CD14-positive monocyte (primary cell): ENCODE measurements around the gene NCF2. TPM values are rescaled to one million over a fixed set of nuclear protein-coding genes. Genes with fewer than 3 reads are reported as not detected.
A peak's percentile ranks its signal among the peaks of the same experiment; 100 is the strongest.

Experiments
- DNase-seq, 3 donors: peaks; one replicate each; pipeline ENCODE4 v3.0.0-alpha.2; 2011 to 2022
- H2AFZ ChIP-seq: 2 replicates; pipeline ENCODE4 v1.6.0; 2012; ENCODE audit warnings: mild to moderate bottlenecking, low read depth, low read length, inconsistent platforms; ENCODE audit not compliant: insufficient read depth, poor library complexity, severe bottlenecking
- H3K27ac ChIP-seq, 2 donors: 1 replicate in 1 of 2; 2 replicates in 1 of 2; pipeline ENCODE4 v1.5.1; 2012 to 2013; ENCODE audit warnings: low read length in 2 of 2, control low read depth in 1 of 2, inconsistent platforms in 1 of 2, low read depth in 1 of 2, mild to moderate bottlenecking in 1 of 2
- H3K27me3 ChIP-seq, 2 donors: one replicate each; pipeline versions ENCODE4 v1.6.0 to v1.6.1; 2011 to 2013; ENCODE audit warnings: low read length in 2 of 2; ENCODE audit not compliant: control insufficient read depth in 2 of 2, insufficient read depth in 2 of 2
- H3K36me3 ChIP-seq, 2 donors: replicated peaks in 1 of 2; 1 replicate in 1 of 2; 2 replicates in 1 of 2; pipeline versions ENCODE4 v1.5.1 to v1.6.1; 2012 to 2013; ENCODE audit warnings: low read length in 2 of 2, control low read depth in 1 of 2, inconsistent platforms in 1 of 2, mild to moderate bottlenecking in 1 of 2; ENCODE audit not compliant: insufficient read depth in 2 of 2, control insufficient read depth in 1 of 2
- H3K4me1 ChIP-seq, 2 donors: 1 replicate in 1 of 2; 2 replicates in 1 of 2; pipeline versions ENCODE4 v1.5.1 to v1.6.1; 2012 to 2013; ENCODE audit warnings: low read length in 2 of 2, control low read depth in 1 of 2, inconsistent platforms in 1 of 2, mild to moderate bottlenecking in 1 of 2, moderate library complexity in 1 of 2; ENCODE audit not compliant: insufficient read depth in 2 of 2, control insufficient read depth in 1 of 2
- H3K4me2 ChIP-seq: replicated peaks from 2 replicates; pipeline ENCODE3; 2012; ENCODE audit warnings: low read length, moderate library complexity, mild to moderate bottlenecking; ENCODE audit not compliant: poor library complexity, severe bottlenecking; ENCODE audit errors: extremely low read depth
- H3K4me3 ChIP-seq, 3 experiments: fragments of 200-600 bp in 1 of 3; sonication (generic) in 1 of 3; replicated peaks in 1 of 3; 1 replicate in 2 of 3; 2 replicates in 1 of 3; pipeline ENCODE4 v1.5.1; 2011 to 2013; ENCODE audit warnings: low read length in 3 of 3, mild to moderate bottlenecking in 3 of 3, control low read depth in 2 of 3, low read depth in 2 of 3, inconsistent platforms in 1 of 3, moderate library complexity in 1 of 3
- H3K79me2 ChIP-seq: 2 replicates; pipeline ENCODE4 v1.6.0; 2012; ENCODE audit warnings: mild to moderate bottlenecking, control low read depth, inconsistent platforms, low read length, moderate library complexity; ENCODE audit not compliant: insufficient read depth
- H3K9ac ChIP-seq: 2 replicates; pipeline ENCODE4 v1.6.0; 2017; ENCODE audit warnings: low read length, mild to moderate bottlenecking; ENCODE audit not compliant: insufficient read depth, poor library complexity, severe bottlenecking
- H3K9me3 ChIP-seq, 2 donors: replicated peaks in 1 of 2; 1 replicate in 1 of 2; 2 replicates in 1 of 2; pipeline versions ENCODE4 v1.5.1 to v1.6.1; 2012 to 2013; ENCODE audit warnings: low read length in 2 of 2, control low read depth in 1 of 2; ENCODE audit not compliant: control insufficient read depth in 1 of 2, insufficient read depth in 1 of 2
- H4K20me1 ChIP-seq: 2 replicates; pipeline ENCODE4 v1.6.0; 2012; ENCODE audit warnings: mild to moderate bottlenecking, low read length, control low read depth, moderate library complexity; ENCODE audit not compliant: insufficient read depth
- H3K27ac Mint-ChIP-seq, 7 donors: one replicate each; pipeline ENCODE4 v1.8.0; 2020; ENCODE audit warnings: mild to moderate bottlenecking in 7 of 7, mixed read lengths in 7 of 7, moderate library complexity in 6 of 7, inconsistent platforms in 2 of 7
- H3K27me3 Mint-ChIP-seq, 3 donors: one replicate each; pipeline ENCODE4 v1.8.0; 2021 to 2022; ENCODE audit warnings: low read depth in 3 of 3, mild to moderate bottlenecking in 3 of 3, mixed read lengths in 3 of 3, moderate library complexity in 3 of 3, inconsistent platforms in 1 of 3
- H3K36me3 Mint-ChIP-seq, 2 donors: one replicate each; pipeline ENCODE4 v1.8.0; 2020; ENCODE audit warnings: mixed read lengths in 2 of 2, inconsistent platforms in 1 of 2, mild to moderate bottlenecking in 1 of 2
- H3K4me1 Mint-ChIP-seq: one replicate; pipeline ENCODE4 v1.8.0; 2020; ENCODE audit warnings: mild to moderate bottlenecking, mixed read lengths
- H3K4me3 Mint-ChIP-seq, 2 donors: one replicate each; pipeline ENCODE4 v1.8.0; 2020; ENCODE audit warnings: mild to moderate bottlenecking in 2 of 2, mixed read lengths in 2 of 2, moderate library complexity in 1 of 2
- H3K9me3 Mint-ChIP-seq, 7 donors: one replicate each; pipeline ENCODE4 v1.8.0; 2020 to 2022; ENCODE audit warnings: mixed read lengths in 7 of 7, mild to moderate bottlenecking in 6 of 7, moderate library complexity in 6 of 7, inconsistent platforms in 2 of 7
- WGBS: methylation state at CpG from one replicate; pipeline ENCODE4 v1.1.5; 2013; ENCODE audit warnings: missing lambda C conversion rate; ENCODE audit not compliant: insufficient coverage; 5-methylcytosine and 5-hydroxymethylcytosine counted together
- intact Hi-C, 2 donors: fragments of 100-400 bp; cut with micrococcal nuclease; formaldehyde crosslinking; loops; one replicate each; pipeline versions ENCODE4 v1.15.0 to v1.15.1; 2023
- polyA plus RNA-seq, 3 donors: library from polyadenylated mRNA; depleted of rRNA in 1 of 3; unstranded in 2 of 3; stranded (reverse) in 1 of 3; fragments of 300-500 nt in 2 of 3; fragments of >200 nt in 1 of 3; fragmentation: Illumina TruSeq in 2 of 3; gene quantifications; 1 replicate in 2 of 3; 2 replicates in 1 of 3; pipeline ENCODE4 v1.2.3, GENCODE V29; 2012 to 2021
- TF ChIP-seq, protein P1 (sequence below): fragments of 200-600 bp; IDR thresholded peaks from one replicate; pipeline ENCODE4 v1.8.0; 2022; ENCODE audit warnings: antibody characterized with exemption, mild to moderate bottlenecking

NCF2 gene
- polyA plus RNA-seq, 3 donors: 509 to 697 (median 557) TPM

GRCh38 chr1:183605904-183606303 lies 15.6 kb upstream of the NCF2 start:
- peaks cover 0 to 1% (median 0%) of the 10 kb centered on the region in 7 donors for H3K9me3 Mint-ChIP-seq
- intact Hi-C loops: loop anchor here in 1 of 2 donors (2.0 kb wide), 1 partner anchor 15 kb away; the partner anchor contains the start of gene NCF2
- peaks cover 96 to 98% of the 10 kb centered on the region in 2 donors for H3K4me1 ChIP-seq
- WGBS: 100% methylated on average over 2 of the region's 2 CpGs
- peak overlapping the region; percentile 99 to 100 (median 100) for H3K27ac Mint-ChIP-seq
- H3K4me1 Mint-ChIP-seq: peaks cover 92% of the 10 kb centered on the region
- TF ChIP-seq, protein P1, sequence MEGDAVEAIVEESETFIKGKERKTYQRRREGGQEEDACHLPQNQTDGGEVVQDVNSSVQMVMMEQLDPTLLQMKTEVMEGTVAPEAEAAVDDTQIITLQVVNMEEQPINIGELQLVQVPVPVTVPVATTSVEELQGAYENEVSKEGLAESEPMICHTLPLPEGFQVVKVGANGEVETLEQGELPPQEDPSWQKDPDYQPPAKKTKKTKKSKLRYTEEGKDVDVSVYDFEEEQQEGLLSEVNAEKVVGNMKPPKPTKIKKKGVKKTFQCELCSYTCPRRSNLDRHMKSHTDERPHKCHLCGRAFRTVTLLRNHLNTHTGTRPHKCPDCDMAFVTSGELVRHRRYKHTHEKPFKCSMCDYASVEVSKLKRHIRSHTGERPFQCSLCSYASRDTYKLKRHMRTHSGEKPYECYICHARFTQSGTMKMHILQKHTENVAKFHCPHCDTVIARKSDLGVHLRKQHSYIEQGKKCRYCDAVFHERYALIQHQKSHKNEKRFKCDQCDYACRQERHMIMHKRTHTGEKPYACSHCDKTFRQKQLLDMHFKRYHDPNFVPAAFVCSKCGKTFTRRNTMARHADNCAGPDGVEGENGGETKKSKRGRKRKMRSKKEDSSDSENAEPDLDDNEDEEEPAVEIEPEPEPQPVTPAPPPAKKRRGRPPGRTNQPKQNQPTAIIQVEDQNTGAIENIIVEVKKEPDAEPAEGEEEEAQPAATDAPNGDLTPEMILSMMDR: no peak
- no peak for DNase-seq
- H3K9ac ChIP-seq: no peak overlapping the region
- H4K20me1 ChIP-seq: no peaks in the 10 kb centered on the region
- H2AFZ ChIP-seq: no peak overlapping the region
- peak overlapping the region in 1 of 3 experiments; percentile 62 for H3K4me3 ChIP-seq
- H3K36me3 Mint-ChIP-seq: peaks cover 4 to 6% of the 10 kb centered on the region in 2 donors
- H3K27ac ChIP-seq: peak overlapping the region; percentile 92 to 98
- no peaks in the 10 kb centered on the region for H3K27me3 Mint-ChIP-seq
- H3K27me3 ChIP-seq: no peaks in the 10 kb centered on the region
- H3K36me3 ChIP-seq: no peaks in the 10 kb centered on the region
- H3K4me3 Mint-ChIP-seq: peak overlapping the region in 1 of 2 donors; percentile 4
- H3K9me3 ChIP-seq: no peaks in the 10 kb centered on the region
- no peak overlapping the region for H3K4me2 ChIP-seq
- peaks cover 40% of the 10 kb centered on the region for H3K79me2 ChIP-seq

GRCh38 chr1:183604815-183605214 lies 14.6 kb upstream of the NCF2 start:
- Histone ChIP-seq H3K9me3 (no peaks in the 10 kb centered on the region), H3K9ac (peak overlapping the region; percentile 66), H4K20me1 (no peaks in the 10 kb centered on the region), H3K4me2 (peak overlapping the region; percentile 58), H2AFZ (no peak overlapping the region), H3K4me3 (peak overlapping the region in 2 of 3 experiments; percentile 3 to 62), H3K4me1 (peaks cover 98 to 100% of the 10 kb centered on the region in 2 donors), H3K79me2 (peaks cover 40% of the 10 kb centered on the region), H3K36me3 (no peaks in the 10 kb centered on the region), H3K27ac (peak overlapping the region; percentile 92 to 98), H3K27me3 (no peaks in the 10 kb centered on the region)
- peaks cover 0 to 3% (median 0%) of the 10 kb centered on the region in 7 donors for H3K9me3 Mint-ChIP-seq
- H3K4me3 Mint-ChIP-seq: peak overlapping the region; percentile 47 to 67
- H3K36me3 Mint-ChIP-seq: peaks cover 6 to 10% of the 10 kb centered on the region in 2 donors
- peak in 2 of 3 donors; percentile 86 to 93 for DNase-seq
- TF ChIP-seq, protein P1: no peak
- peaks cover 93% of the 10 kb centered on the region for H3K4me1 Mint-ChIP-seq
- peak overlapping the region; percentile 99 to 100 (median 100) for H3K27ac Mint-ChIP-seq
- intact Hi-C loops: loop anchor here in 1 of 2 donors (2.0 kb wide), 1 partner anchor 14 kb away; the partner anchor contains the start of gene NCF2
- no peaks in the 10 kb centered on the region for H3K27me3 Mint-ChIP-seq
- WGBS: 0% methylated on average over 2 of the region's 8 CpGs
